CD4-positive, alpha-beta T cell (primary cell): ENCODE results near the gene ADH7. TPM values are rescaled to one million over a fixed set of nuclear protein-coding genes. Genes with fewer than 3 reads are reported as not detected.

Source experiments
- ATAC-seq: fragments of 200-7000 bp; cut with Tn5 transposase; one replicate; pipeline ENCODE4 v1.10.0; 2022; ENCODE audit warnings: mild to moderate bottlenecking; ENCODE audit not compliant: poor library complexity
- CTCF ChIA-PET: fragments of 350-600 bp; sonication (Branson Sonifier 250); formaldehyde crosslinking; loops from one replicate; lab custom pipeline; 2021; ENCODE audit warnings: antibody characterized with exemption, inconsistent platforms; lab: Charles Lee
- POLR2A ChIA-PET: fragments of 350-600 bp; sonication (Branson Sonifier 250); formaldehyde crosslinking; loops from one replicate; lab custom pipeline; 2021; ENCODE audit warnings: antibody characterized with exemption, inconsistent platforms; lab: Charles Lee
- DNase-seq, 14 experiments: peaks; one replicate each; pipeline ENCODE4 v3.0.0-alpha.2; 2013 to 2020; ENCODE audit warnings: mixed read lengths in 2 of 14
- H3K27ac ChIP-seq, 2 donors: one replicate each; pipeline versions ENCODE4 v1.5.1 to v1.7.0; 2013; ENCODE audit warnings: low read length in 2 of 2, low read depth in 1 of 2, mild to moderate bottlenecking in 1 of 2
- H3K27me3 ChIP-seq, 2 experiments: 1 replicate in 1 of 2; 2 replicates in 1 of 2; pipeline versions ENCODE4 v1.6.1 to v1.7.0; 2013; ENCODE audit warnings: low read length in 2 of 2, control low read depth in 1 of 2, mild to moderate bottlenecking in 1 of 2, moderate library complexity in 1 of 2; ENCODE audit not compliant: insufficient read depth in 2 of 2, control insufficient read depth in 1 of 2
- H3K36me3 ChIP-seq: one replicate; pipeline ENCODE4 v1.6.1; 2013; ENCODE audit warnings: low read length, control low read depth; ENCODE audit not compliant: insufficient read depth
- H3K4me1 ChIP-seq: one replicate; pipeline ENCODE4 v1.6.1; 2013; ENCODE audit warnings: low read length, control low read depth; ENCODE audit not compliant: insufficient read depth
- H3K4me3 ChIP-seq: one replicate; pipeline ENCODE4 v1.5.1; 2013; ENCODE audit warnings: mild to moderate bottlenecking, low read length, moderate library complexity
- H3K9me3 ChIP-seq, 2 experiments: 1 replicate in 1 of 2; 2 replicates in 1 of 2; pipeline versions ENCODE4 v1.6.1 to v1.7.0; 2013; ENCODE audit warnings: low read length in 2 of 2, mild to moderate bottlenecking in 2 of 2, control low read depth in 1 of 2, moderate library complexity in 1 of 2; ENCODE audit not compliant: control insufficient read depth in 1 of 2, insufficient read depth in 1 of 2
- H3K27ac Mint-ChIP-seq: one replicate; pipeline ENCODE4 v1.8.0; 2020; ENCODE audit warnings: mixed read lengths
- H3K27me3 Mint-ChIP-seq: one replicate; pipeline ENCODE4 v1.8.0; 2021; ENCODE audit warnings: mixed read lengths
- H3K36me3 Mint-ChIP-seq: one replicate; pipeline ENCODE4 v1.8.0; 2021; ENCODE audit warnings: low read depth, mixed read lengths
- H3K4me1 Mint-ChIP-seq: one replicate; pipeline ENCODE4 v1.8.0; 2021; ENCODE audit warnings: low read depth, mixed read lengths
- H3K4me3 Mint-ChIP-seq: one replicate; pipeline ENCODE4 v1.8.0; 2020; ENCODE audit warnings: mild to moderate bottlenecking, mixed read lengths
- H3K9me3 Mint-ChIP-seq: one replicate; pipeline ENCODE4 v1.8.0; 2020; ENCODE audit warnings: mixed read lengths
- intact Hi-C, 2 experiments: fragments of 100-400 bp; cut with DNase I in 1 of 2; cut with micrococcal nuclease in 1 of 2; formaldehyde crosslinking; loops; one replicate each; pipeline versions ENCODE4 v1.15.1 to v1.9.0; 2023 to 2025; cut with DNase I, micrococcal nuclease
- total RNA-seq, 174 experiments: library from RNA in 2 of 174; stranded (reverse) in 2 of 174; gene quantifications; one replicate each; pipeline ENCODE4 v1.2.3 and lab custom pipeline; 2021 to 2026
- TF ChIP-seq, protein P1 (sequence below): fragments of 200-600 bp; IDR thresholded peaks from one replicate; pipeline ENCODE4 v1.8.0; 2022; ENCODE audit warnings: antibody characterized with exemption, mild to moderate bottlenecking

Gene ADH7
- total RNA-seq, 2 experiments from 2014 or later, result not detected

- H3K36me3 Mint-ChIP-seq, result no peaks in the 10 kb centered on the region
- no peaks in the 10 kb centered on the region for H3K4me1 ChIP-seq
- no peaks in the 10 kb centered on the region for H3K36me3 ChIP-seq
- H3K9me3 ChIP-seq, result no peaks in the 10 kb centered on the region
- intact Hi-C loops, result loop anchor here (2.0 to 10.0 kb wide), 5 partner anchors 285 to 1253 kb away; partner anchors contain the start of gene METAP1 (in 1 of the 2)
- no peak overlapping the region for H3K27ac ChIP-seq
- H3K9me3 Mint-ChIP-seq, result no peaks in the 10 kb centered on the region
- no peaks in the 10 kb centered on the region for H3K27me3 ChIP-seq
- ChIA-PET CTCF (interaction anchor here (1.1 kb wide), 1 partner anchor 408 kb away, joined by 3 read pairs; the partner anchor contains the start of gene METAP1), POLR2A (no interaction called here)
- H3K4me1 Mint-ChIP-seq, result peaks cover 5% of the 10 kb centered on the region
- H3K4me3 Mint-ChIP-seq, result no peak overlapping the region
- no peak overlapping the region for H3K4me3 ChIP-seq
- H3K27ac Mint-ChIP-seq, result no peak overlapping the region
- H3K27me3 Mint-ChIP-seq, result no peaks in the 10 kb centered on the region
- TF ChIP-seq, protein P1, sequence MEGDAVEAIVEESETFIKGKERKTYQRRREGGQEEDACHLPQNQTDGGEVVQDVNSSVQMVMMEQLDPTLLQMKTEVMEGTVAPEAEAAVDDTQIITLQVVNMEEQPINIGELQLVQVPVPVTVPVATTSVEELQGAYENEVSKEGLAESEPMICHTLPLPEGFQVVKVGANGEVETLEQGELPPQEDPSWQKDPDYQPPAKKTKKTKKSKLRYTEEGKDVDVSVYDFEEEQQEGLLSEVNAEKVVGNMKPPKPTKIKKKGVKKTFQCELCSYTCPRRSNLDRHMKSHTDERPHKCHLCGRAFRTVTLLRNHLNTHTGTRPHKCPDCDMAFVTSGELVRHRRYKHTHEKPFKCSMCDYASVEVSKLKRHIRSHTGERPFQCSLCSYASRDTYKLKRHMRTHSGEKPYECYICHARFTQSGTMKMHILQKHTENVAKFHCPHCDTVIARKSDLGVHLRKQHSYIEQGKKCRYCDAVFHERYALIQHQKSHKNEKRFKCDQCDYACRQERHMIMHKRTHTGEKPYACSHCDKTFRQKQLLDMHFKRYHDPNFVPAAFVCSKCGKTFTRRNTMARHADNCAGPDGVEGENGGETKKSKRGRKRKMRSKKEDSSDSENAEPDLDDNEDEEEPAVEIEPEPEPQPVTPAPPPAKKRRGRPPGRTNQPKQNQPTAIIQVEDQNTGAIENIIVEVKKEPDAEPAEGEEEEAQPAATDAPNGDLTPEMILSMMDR, result no peak
- DNase-seq, result no peak
- no peak for ATAC-seq
Measured at GRCh38 chr4:99403380-99404184, 31.6 kb downstream of the ADH7 start.

- TF ChIP-seq, protein P1, result no peak
- Mint-ChIP-seq H3K9me3 (no peaks in the 10 kb centered on the region), H3K27me3 (no peaks in the 10 kb centered on the region), H3K4me1 (peaks cover 5% of the 10 kb centered on the region), H3K27ac (no peak overlapping the region), H3K36me3 (no peaks in the 10 kb centered on the region), H3K4me3 (no peak overlapping the region)
- DNase-seq, result no peak
- no peaks in the 10 kb centered on the region for H3K36me3 ChIP-seq
- no peaks in the 10 kb centered on the region for H3K27me3 ChIP-seq
- H3K9me3 ChIP-seq, result no peaks in the 10 kb centered on the region
- ChIA-PET POLR2A (no interaction called here), CTCF (no interaction called here)
- H3K4me3 ChIP-seq, result no peak overlapping the region
- H3K4me1 ChIP-seq, result no peaks in the 10 kb centered on the region
- H3K27ac ChIP-seq, result no peak overlapping the region
- intact Hi-C loops, result loop anchor here in 1 of 2 experiments (10.0 kb wide), 2 partner anchors 402 to 408 kb away; partner anchors contain the start of gene METAP1
- no peak for ATAC-seq
Measured at GRCh38 chr4:99402765-99403164, 32.4 kb downstream of the ADH7 start.

GRCh38 chr4:99400831-99401230 lies 34.3 kb downstream of the ADH7 start:
- CTCF ChIA-PET, result no interaction called here

More at GRCh38 chr4:99400831-99401230, 34.3 kb downstream of the ADH7 start:
- no peaks in the 10 kb centered on the region for H3K36me3 Mint-ChIP-seq
- Histone ChIP-seq H3K4me3 (no peak overlapping the region), H3K36me3 (no peaks in the 10 kb centered on the region), H3K27me3 (no peaks in the 10 kb centered on the region), H3K27ac (no peak overlapping the region), H3K4me1 (no peaks in the 10 kb centered on the region), H3K9me3 (no peaks in the 10 kb centered on the region)
- no peaks in the 10 kb centered on the region for H3K9me3 Mint-ChIP-seq
- no peaks in the 10 kb centered on the region for H3K27me3 Mint-ChIP-seq
- ATAC-seq (no peak), DNase-seq (no peak)
- POLR2A ChIA-PET, result no interaction called here
- no peak overlapping the region for H3K27ac Mint-ChIP-seq
- no peak overlapping the region for H3K4me3 Mint-ChIP-seq
- intact Hi-C loops, result loop anchor here in 1 of 2 experiments (10.0 kb wide), 2 partner anchors 404 to 406 kb away; partner anchors contain the start of gene METAP1
- peaks cover 5% of the 10 kb centered on the region for H3K4me1 Mint-ChIP-seq
- TF ChIP-seq, protein P1, result no peak
